NCI-H2171 treated with DMSO at 0.1 percent for 48 hours (cell line): ENCODE results near the gene DHX32.

Source experiments
- DNase-seq: peaks from one replicate; lab custom pipeline; 2025; lab: John Stamatoyannopoulos, UW

The DHX32 gene

DNA sequence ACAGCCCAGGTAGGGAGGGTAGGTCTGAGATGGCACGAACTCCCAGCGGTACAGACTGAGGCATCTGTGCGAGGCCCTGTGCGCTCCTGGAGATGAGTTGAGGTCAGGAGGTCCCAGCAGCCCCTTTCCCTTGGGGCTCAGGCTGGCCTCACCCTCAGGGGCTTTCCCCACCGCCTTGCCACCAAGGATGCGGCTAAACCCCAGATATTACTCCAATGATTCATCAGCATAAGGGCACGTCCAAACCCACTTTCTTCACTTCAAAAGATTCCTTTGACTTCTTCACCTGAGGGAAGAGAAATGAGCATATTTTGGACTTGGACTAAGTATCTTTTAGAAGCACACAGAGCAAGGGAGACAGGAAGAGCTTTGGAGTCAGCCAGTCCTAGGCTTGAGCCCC, 78.4 kb downstream of the DHX32 start:
- DNase-seq, result no peak

DNA sequence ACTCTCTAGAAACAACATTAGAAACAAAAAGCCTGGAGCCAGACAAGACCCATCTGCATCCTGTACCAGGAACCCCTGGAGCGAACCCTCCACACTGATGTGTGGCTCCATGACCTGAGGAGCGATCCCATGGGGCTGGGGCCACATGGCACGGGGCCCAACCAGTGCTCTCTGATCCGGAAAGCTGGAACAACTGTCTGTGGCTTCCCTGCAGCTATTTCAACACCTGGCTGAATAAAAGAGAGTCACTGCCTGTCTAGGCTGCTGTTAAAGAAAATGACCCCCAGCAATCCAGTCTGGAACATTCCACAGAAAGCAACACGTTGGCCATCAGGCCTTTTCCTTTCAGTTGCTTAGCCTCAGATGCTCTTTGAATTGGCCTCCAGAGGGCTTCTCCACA, 79.0 kb downstream of the DHX32 start:
- peak; percentile 46 for DNase-seq

- no peak for DNase-seq
Measured at GRCh38 chr10:125801574-125801973, 79.5 kb downstream of the DHX32 start.

GRCh38 chr10:125799451-125800182, 81.5 kb downstream of the DHX32 start:
- DNase-seq, result no peak

GRCh38 chr10:125797994-125798662, 83.0 kb downstream of the DHX32 start:
- no peak for DNase-seq

- no peak for DNase-seq
Measured at GRCh38 chr10:125797424-125797823, 83.7 kb downstream of the DHX32 start.

DNA sequence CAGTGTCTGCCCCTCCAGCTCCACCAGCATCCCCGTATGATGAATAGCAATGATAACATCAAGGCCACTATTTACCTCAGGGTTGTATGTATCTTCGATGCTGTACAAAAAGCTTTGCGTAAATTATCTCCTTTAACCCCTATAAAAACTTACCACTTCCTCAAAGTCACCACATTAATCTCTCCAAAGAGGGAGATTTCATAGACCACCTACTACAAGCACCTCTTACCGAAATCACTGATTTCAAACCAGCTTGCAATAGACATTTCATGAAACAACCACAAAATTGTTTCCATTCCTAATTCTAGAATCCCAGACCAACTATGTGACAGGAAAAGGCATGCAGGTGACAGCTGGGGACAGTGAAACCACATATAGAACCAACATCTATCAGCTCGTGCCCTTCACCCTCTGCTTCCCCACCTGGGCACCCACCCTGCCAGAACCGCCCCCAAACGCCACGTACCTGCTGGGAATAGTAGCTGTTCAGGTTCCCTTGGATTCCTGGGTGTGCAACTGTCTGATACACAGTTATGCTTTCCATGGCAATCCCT, 85.4 kb downstream of the DHX32 start:
- DNase-seq, result no peak

GRCh38 chr10:125795128-125795527, 86.0 kb downstream of the DHX32 start:
- DNase-seq, result no peak

GRCh38 chr10:125792342-125793300, 88.5 kb downstream of the DHX32 start:
- DNase-seq, result no peak

DNA sequence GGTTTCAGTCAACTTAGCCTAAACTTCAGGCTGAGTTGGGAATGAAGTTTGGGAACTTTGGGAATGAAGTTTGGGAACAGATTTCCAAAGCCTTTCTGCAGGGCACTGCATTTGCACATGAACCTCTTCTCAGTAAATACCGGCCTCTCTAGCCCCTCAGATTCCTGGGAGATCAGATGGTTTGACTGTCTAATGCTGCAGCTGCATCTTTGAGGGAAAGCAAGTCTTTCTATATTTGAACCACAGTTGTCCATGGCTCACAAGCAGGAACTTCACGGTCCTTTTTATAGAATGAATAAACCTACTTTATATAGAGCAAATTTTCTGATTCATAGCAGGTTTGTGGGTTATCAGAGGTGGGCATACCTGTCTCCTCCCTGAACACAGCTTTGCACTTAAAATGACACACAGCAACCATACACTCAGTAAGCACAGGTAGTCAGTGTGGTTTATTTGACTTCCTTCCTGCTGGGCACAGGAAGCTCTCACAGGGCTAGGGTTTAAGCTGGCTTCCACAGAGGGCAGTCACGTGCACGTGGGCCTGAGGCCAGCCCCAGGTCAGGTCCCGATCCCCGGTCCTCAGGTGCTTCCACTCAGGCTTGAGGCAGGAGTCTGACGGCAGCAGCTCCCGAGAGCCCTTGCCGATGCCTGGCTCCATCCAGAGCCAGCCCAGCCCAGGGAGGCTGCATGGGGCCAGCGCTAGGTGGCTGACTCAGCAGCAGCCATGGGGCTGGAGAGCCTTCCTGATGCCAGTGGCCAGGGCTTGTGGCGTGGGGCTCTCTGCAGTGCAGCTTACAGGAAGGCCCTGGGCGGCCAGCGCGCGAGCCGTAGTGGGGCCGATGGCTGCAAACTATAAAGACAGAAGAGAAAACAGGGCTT, 92.7 kb downstream of the DHX32 start:
- DNase-seq, result no peak
